ENCODE results near the gene PRR14L. TPM values are rescaled to one million over a fixed set of nuclear protein-coding genes. Genes with fewer than 3 reads are reported as not detected.
A peak's percentile ranks its signal among the peaks of the same experiment; 100 is the strongest.

The PRR14L gene
- total and polyA plus RNA-seq, 2 donors (not counting 3 experiments of a cell fraction or from before 2014, with no cell fraction given): 13.1 to 53.8 TPM

GRCh38 chr22:31753005-31753633 is 3.2 kb upstream of the PRR14L start:
- ChIA-PET CTCF (interaction anchor here (0.5 to 1.3 kb wide), 3 partner anchors 18 to 273 kb away, joined by 3 to 4 read pairs (median 3); no protein-coding TSS in a partner anchor), POLR2A (interaction anchor here (0.5 kb wide), 2 partner anchors 17 to 33 kb away, joined by 3 to 5 read pairs; no protein-coding TSS in a partner anchor)
- no peaks in the 10 kb centered on the region for H3K9me1 ChIP-seq (replicated peaks; ENCODE audit: control insufficient read depth, extremely low read depth, insufficient read depth, low read length)
- intact Hi-C loops (cut with micrococcal nuclease): loop anchor here (1.0 to 5.0 kb wide), 4 partner anchors 76 to 256 kb away; partner anchors contain the start of genes SFI1 and YWHAH
- peaks cover 27% of the 10 kb centered on the region for H3K79me2 ChIP-seq (ENCODE audit: control insufficient read depth, insufficient read depth, low read length)
- H3K27ac ChIP-seq (ENCODE audit: insufficient read depth, low read depth, low read length): peak overlapping the region; percentile 87
- DNase-seq (ENCODE audit: low read depth, low spot score): no peak
- H3K9me3 ChIP-seq (replicated peaks; ENCODE audit: control insufficient read depth, insufficient read depth, low read length): no peaks in the 10 kb centered on the region
- TSS peak; percentile 49 for BruUV-seq (replicated peaks)
- TF ChIP-seq MYC (IDR thresholded peaks at IDR 0.05; ENCODE audit: low read depth, low read length) (no peak), GATA2 (IDR thresholded peaks at IDR 0.05; ENCODE audit: insufficient read depth, insufficient read length, low read depth, low read length) (no peak), POLR2A (IDR thresholded peaks at IDR 0.05; ENCODE audit: low read depth, low read length) (peak; percentile 3), POLR2AphosphoS5 (IDR thresholded peaks at IDR 0.05; ENCODE audit: insufficient read depth, low read depth, low read length) (no peak), EZH2 (IDR thresholded peaks at IDR 0.05; ENCODE audit: borderline replicate concordance, low read depth, low read length, severe bottlenecking) (no peak), JUN (IDR thresholded peaks at IDR 0.05; ENCODE audit: borderline replicate concordance, insufficient read depth, insufficient read length, low read depth) (no peak), MAX (IDR thresholded peaks at IDR 0.05; ENCODE audit: insufficient read depth, insufficient read length) (no peak)
- H3K27me3 ChIP-seq (ENCODE audit: control insufficient read depth in 2 of 2, insufficient read depth in 2 of 2, low read length in 2 of 2): no peaks in the 10 kb centered on the region
- peak overlapping the region; percentile 40 for H2AFZ ChIP-seq (ENCODE audit: low read depth, low read length)
- dilution Hi-C loops (cut with MboI; ENCODE audit: extremely low pct_ligation_motif_present, low sequenced_read_pairs): loop anchor here (10.0 kb wide), 1 partner anchor 202 kb away; no protein-coding TSS in a partner anchor
- FAIRE-seq: peak; percentile 59
- peak overlapping the region; percentile 91 for H3K9ac ChIP-seq (replicated peaks; ENCODE audit: extremely low read depth, insufficient read depth, low read length)
- H3K36me3 ChIP-seq (ENCODE audit: control insufficient read depth in 2 of 2, extremely low read depth in 1 of 2, insufficient read depth in 2 of 2, low read length in 2 of 2): no peaks in the 10 kb centered on the region
- H3K4me2 ChIP-seq (ENCODE audit: insufficient read depth, low read length): peak overlapping the region; percentile 59
- H3K4me1 ChIP-seq (ENCODE audit: control insufficient read depth, extremely low read depth, insufficient read depth, low read length): peaks cover 35% of the 10 kb centered on the region
- H3K4me3 ChIP-seq (replicated peaks in 1 of 3; ENCODE audit: insufficient read depth in 1 of 3, low read depth in 1 of 3, low read length in 3 of 3): peak overlapping the region in 2 of 3 experiments; percentile 54 to 89
- no peaks in the 10 kb centered on the region for H4K20me1 ChIP-seq (replicated peaks; ENCODE audit: control insufficient read depth, extremely low read depth, insufficient read depth, low read length)

All from endothelial cell of umbilical vein (primary cell).